HCT116 (cell line): ENCODE measurements around the gene DQX1. TPM values are rescaled to one million over a fixed set of nuclear protein-coding genes. Genes with fewer than 3 reads are reported as not detected.

Experiments used
- ATAC-seq: fragments of 200-7000 bp; cut with Tn5 transposase; 2 replicates; pipeline ENCODE4 v1.9.1; 2020; ENCODE audit warnings: mild to moderate bottlenecking, moderate library complexity
- BruUV-seq: library from RNA; stranded (reverse); fragments of 400-500 nt; replicated peaks from 2 replicates; lab custom pipeline; 2021; lab: Mats Ljungman, UMichigan
- CTCF ChIA-PET: fragments of 300-600 bp; sonication (Branson Sonifier 250); formaldehyde crosslinking; loops from one replicate; lab custom pipeline; 2021; ENCODE audit warnings: antibody characterized with exemption; lab: Charles Lee
- POLR2A ChIA-PET: fragments of 300-600, 350-600 bp; sonication (Branson Sonifier 250); formaldehyde crosslinking; loops from one replicate; lab custom pipeline; 2021; ENCODE audit warnings: antibody characterized with exemption; lab: Charles Lee
- RAD21 ChIA-PET, 2 experiments: fragments of 300-600 bp; sonication (Branson Sonifier 250); formaldehyde crosslinking; loops; one replicate each; lab custom pipeline; 2023; ENCODE audit warnings: low total read pairs in 2 of 2; ENCODE audit not compliant: uncharacterized antibody in 2 of 2, unreplicated experiment in 2 of 2, low non-redundant PET in 1 of 2; lab: Charles Lee
- DNase-seq: peaks from one replicate; pipeline ENCODE4 v3.0.0-alpha.2; 2010; ENCODE audit warnings: low read depth, low spot score
- H2AFZ ChIP-seq: fragments of 200-600 bp; shearing (Covaris generic), sonication (generic); 2 replicates; pipeline ENCODE4 v1.6.1; 2017; ENCODE audit warnings: low read depth, mixed run types, mixed read lengths, antibody characterized with exemption, low read length; ENCODE audit not compliant: poor library complexity, severe bottlenecking
- H3K27ac ChIP-seq: 2 replicates; pipeline ENCODE4 v1.5.1; 2012; ENCODE audit warnings: low read depth, low read length
- H3K27me3 ChIP-seq: fragments of 200-600 bp; sonication (generic); 2 replicates; pipeline ENCODE4 v1.6.1; 2016; ENCODE audit warnings: mixed run types, low read length, mixed read lengths; ENCODE audit not compliant: insufficient read depth
- H3K36me3 ChIP-seq, 2 experiments: fragments of 200-500 bp in 1 of 2; fragments of 200-600 bp in 1 of 2; sonication (Bioruptor generic) in 1 of 2; sonication (generic) in 1 of 2; 2 replicates each; pipeline versions ENCODE4 v1.5.1 to v1.6.1; 2014 to 2016; ENCODE audit warnings: low read length in 2 of 2, inconsistent platforms in 1 of 2, mixed read lengths in 1 of 2, mixed run types in 1 of 2; ENCODE audit not compliant: insufficient read depth in 2 of 2, control insufficient read depth in 1 of 2
- H3K4me1 ChIP-seq, 2 experiments: fragments of 200-600 bp in 1 of 2; sonication (generic) in 1 of 2; 2 replicates each; pipeline versions ENCODE4 v1.5.1 to v1.6.1; 2012 to 2017; ENCODE audit warnings: low read length in 2 of 2, inconsistent platforms in 1 of 2, mild to moderate bottlenecking in 1 of 2, mixed read lengths in 1 of 2, mixed run types in 1 of 2, moderate library complexity in 1 of 2; ENCODE audit not compliant: insufficient read depth in 2 of 2, control insufficient read depth in 1 of 2
- H3K4me2 ChIP-seq: fragments of 200-600 bp; sonication (generic); 2 replicates; pipeline ENCODE4 v1.6.1; 2017; ENCODE audit warnings: mixed run types, low read length, mixed read lengths
- H3K4me3 ChIP-seq, 2 experiments: fragments of 200-600 bp in 1 of 2; sonication (generic) in 1 of 2; replicated peaks in 1 of 2; 2 replicates each; pipeline ENCODE4 v1.5.1; 2011 to 2016; ENCODE audit warnings: low read length in 2 of 2, control low read depth in 1 of 2, low read depth in 1 of 2, mild to moderate bottlenecking in 1 of 2, mixed read lengths in 1 of 2, mixed run types in 1 of 2
- H3K79me2 ChIP-seq: fragments of 200-600 bp; sonication (generic); 2 replicates; pipeline ENCODE4 v1.6.1; 2017; ENCODE audit warnings: mild to moderate bottlenecking, mixed run types, low read length, moderate library complexity, mixed read lengths; ENCODE audit not compliant: insufficient read depth
- H3K9ac ChIP-seq: fragments of 200-600 bp; sonication (generic); 2 replicates; pipeline ENCODE4 v1.6.1; 2016; ENCODE audit warnings: low read length, mixed read lengths
- H3K9me2 ChIP-seq: fragments of 200-600 bp; sonication (generic), shearing (Covaris generic); 2 replicates; pipeline ENCODE4 v1.6.1; 2017; ENCODE audit warnings: mixed run types, mild to moderate bottlenecking, moderate library complexity; ENCODE audit not compliant: insufficient read depth
- H3K9me3 ChIP-seq, 2 experiments: fragments of 200-500 bp in 1 of 2; fragments of 200-600 bp in 1 of 2; sonication (Bioruptor generic) in 1 of 2; sonication (generic) in 1 of 2; 2 replicates each; pipeline ENCODE4 v1.6.1; 2014 to 2017; ENCODE audit warnings: low read length in 2 of 2, mixed read lengths in 2 of 2, inconsistent platforms in 1 of 2, low read depth in 1 of 2, mild to moderate bottlenecking in 1 of 2, mixed run types in 1 of 2, moderate library complexity in 1 of 2; ENCODE audit not compliant: control insufficient read depth in 1 of 2, insufficient read depth in 1 of 2
- H4K20me1 ChIP-seq: fragments of 200-600 bp; sonication (generic), shearing (Covaris generic); 2 replicates; pipeline ENCODE4 v1.6.1; 2017; ENCODE audit warnings: mixed run types, mild to moderate bottlenecking, moderate library complexity; ENCODE audit not compliant: insufficient read depth
- ATF3 ChIP-seq: IDR thresholded peaks from 2 replicates; pipeline ENCODE4 v1.6.1; 2012
- CTCF ChIP-seq, 3 experiments: fragments of 200-600 bp in 1 of 3; sonication (generic) in 1 of 3; IDR thresholded peaks in 2 of 3; conservative IDR thresholded peaks in 1 of 3; 2 replicates each; pipeline ENCODE4 v1.5.1; 2012 to 2017; ENCODE audit warnings: low read depth in 2 of 3, low read length in 2 of 3, antibody characterized with exemption in 1 of 3, borderline replicate concordance in 1 of 3, control low read depth in 1 of 3, mild to moderate bottlenecking in 1 of 3, mixed read lengths in 1 of 3, mixed run types in 1 of 3, moderate library complexity in 1 of 3; ENCODE audit not compliant: insufficient read depth in 1 of 3
- EGR1 ChIP-seq: IDR thresholded peaks from 2 replicates; pipeline ENCODE4 v1.6.1; 2012; ENCODE audit warnings: low read depth
- ELF1 ChIP-seq: IDR thresholded peaks from 2 replicates; pipeline ENCODE4 v1.6.1; 2012; ENCODE audit warnings: low read depth, borderline replicate concordance
- MAX ChIP-seq: IDR thresholded peaks from 2 replicates; pipeline ENCODE4 v1.6.1; 2012
- POLR2A ChIP-seq: IDR thresholded peaks from 2 replicates; pipeline ENCODE4 v1.7.0; 2011; ENCODE audit warnings: borderline replicate concordance; ENCODE audit not compliant: insufficient read depth, insufficient read length; ENCODE audit errors: extremely low read depth
- POLR2AphosphoS5 ChIP-seq: IDR thresholded peaks from 2 replicates; pipeline ENCODE4 v1.6.1; 2011; ENCODE audit warnings: mild to moderate bottlenecking, low read depth, low read length, moderate library complexity
- RAD21 ChIP-seq: IDR thresholded peaks from 2 replicates; pipeline ENCODE4 v1.6.1; 2012; ENCODE audit warnings: low read depth, mild to moderate bottlenecking
- SIN3A ChIP-seq: IDR thresholded peaks from 2 replicates; pipeline ENCODE4 v1.6.1; 2012; ENCODE audit warnings: low read depth
- SRF ChIP-seq: IDR thresholded peaks from 2 replicates; pipeline ENCODE4 v1.6.1; 2012; ENCODE audit warnings: low read depth
- TCF7L2 ChIP-seq: IDR thresholded peaks from 2 replicates; pipeline ENCODE4 v1.7.0; 2011; ENCODE audit warnings: borderline replicate concordance, inconsistent platforms; ENCODE audit not compliant: insufficient read depth, insufficient read length; ENCODE audit errors: extremely low read depth
- ZFX ChIP-seq: fragments of 450-650 bp; IDR thresholded peaks from 2 replicates; pipeline ENCODE4 v1.6.1; 2017
- ZNF274 ChIP-seq: fragments of 200-500 bp; sonication (Bioruptor generic); IDR thresholded peaks from 2 replicates; pipeline ENCODE4 v1.6.1; 2014; ENCODE audit warnings: mild to moderate bottlenecking, low read depth, low read length, inconsistent platforms
- intact Hi-C: fragments of 100-400 bp; cut with micrococcal nuclease; formaldehyde crosslinking; loops from 2 replicates; pipeline ENCODE4 v1.10.0; 2022
- total RNA-seq: library from RNA; stranded (reverse); gene quantifications from one replicate; pipeline ENCODE4 v1.2.1, GENCODE V29; 2021; ENCODE audit not compliant: unreplicated experiment

DQX1 gene
- total RNA-seq, 1 experiment from 2014 or later = 0.98 TPM

GRCh38 chr2:74515271-74515980 is 10.6 kb downstream of the DQX1 start:
- H3K4me2 ChIP-seq = no peak overlapping the region
- ChIA-PET RAD21 (no interaction called here), CTCF (no interaction called here), POLR2A (no interaction called here)
- H3K4me1 ChIP-seq = no peaks in the 10 kb centered on the region
- no peaks in the 10 kb centered on the region for H3K9me2 ChIP-seq
- no peaks in the 10 kb centered on the region for H3K36me3 ChIP-seq
- H4K20me1 ChIP-seq = no peaks in the 10 kb centered on the region
- BruUV-seq = no TSS peak
- H3K4me3 ChIP-seq = no peak overlapping the region
- intact Hi-C loops = no loop called here
- DNase-seq (no peak), ATAC-seq (no peak)
- TF ChIP-seq POLR2AphosphoS5 (no peak), POLR2A (no peak), ELF1 (no peak), MAX (no peak), ZFX (no peak), ATF3 (no peak), SIN3A (no peak), ZNF274 (no peak), CTCF (IDR thresholded peaks at IDR 0.05 in 2 of 3, conservative IDR thresholded peaks at IDR 0.05 in 1 of 3; ENCODE audit: borderline replicate concordance in 1 of 3, insufficient read depth in 1 of 3, low read depth in 2 of 3, low read length in 2 of 3) (no peak), EGR1 (no peak), RAD21 (no peak), SRF (no peak), TCF7L2 (no peak)
- H3K9me3 ChIP-seq = no peaks in the 10 kb centered on the region
- H3K9ac ChIP-seq = no peak overlapping the region
- H3K79me2 ChIP-seq = no peaks in the 10 kb centered on the region
- H3K27me3 ChIP-seq = no peaks in the 10 kb centered on the region
- no peak overlapping the region for H3K27ac ChIP-seq
- no peak overlapping the region for H2AFZ ChIP-seq
